H1 (cell line): ENCODE results near the gene RNF146. TPM values are rescaled to one million over a fixed set of nuclear protein-coding genes. Genes with fewer than 3 reads are reported as not detected.
A peak's percentile ranks its signal among the peaks of the same experiment; 100 is the strongest.

ENCODE experiments used
- CTCF ChIA-PET: fragments of 300-600 bp; sonication (Branson Sonifier 250); formaldehyde crosslinking; loops from one replicate; lab custom pipeline; 2021; ENCODE audit not compliant: partially characterized antibody; lab: Charles Lee
- POLR2A ChIA-PET: fragments of 300-600 bp; sonication (Branson Sonifier 250); formaldehyde crosslinking; loops from one replicate; lab custom pipeline; 2021; ENCODE audit warnings: inconsistent platforms; ENCODE audit not compliant: partially characterized antibody; lab: Charles Lee
- DNase-seq, 2 experiments: peaks; one replicate each; pipeline versions ENCODE4 v3.0.0 to v3.0.0-alpha.2; 2010 to 2022; ENCODE audit warnings: low spot score in 2 of 2, low read depth in 1 of 2, mixed read lengths in 1 of 2
- FAIRE-seq: peaks from 2 replicates; lab custom pipeline; 2011; peaks lifted over from hg19 to GRCh38; lab: Jason Lieb, UNC
- H2AFZ ChIP-seq: 2 replicates; pipeline ENCODE4 v1.8.1; 2012; ENCODE audit warnings: low read length, inconsistent platforms
- H2AK5ac ChIP-seq: 2 replicates; pipeline ENCODE4 v1.6.1; 2013; ENCODE audit warnings: low read depth, low read length
- H2BK120ac ChIP-seq: replicated peaks from 2 replicates; pipeline ENCODE3; 2013; ENCODE audit warnings: low read depth, low read length, inconsistent platforms
- H2BK12ac ChIP-seq: 2 replicates; pipeline ENCODE4 v1.6.1; 2013; ENCODE audit warnings: low read depth, low read length
- H2BK15ac ChIP-seq: 2 replicates; pipeline ENCODE4 v1.6.1; 2013; ENCODE audit warnings: low read length
- H2BK20ac ChIP-seq: 2 replicates; pipeline ENCODE4 v1.6.1; 2013; ENCODE audit warnings: low read length
- H2BK5ac ChIP-seq: 2 replicates; pipeline ENCODE4 v1.6.1; 2013; ENCODE audit warnings: low read depth, low read length
- H3K14ac ChIP-seq: 2 replicates; pipeline ENCODE4 v1.6.1; 2013; ENCODE audit warnings: inconsistent platforms; ENCODE audit not compliant: insufficient read length
- H3K18ac ChIP-seq: 2 replicates; pipeline ENCODE4 v1.6.1; 2013; ENCODE audit warnings: low read length; ENCODE audit errors: extremely low read depth
- H3K23ac ChIP-seq: 2 replicates; pipeline ENCODE4 v1.6.1; 2013; ENCODE audit warnings: inconsistent platforms; ENCODE audit not compliant: insufficient read length
- H3K23me2 ChIP-seq: 2 replicates; pipeline ENCODE4 v1.6.1; 2013; ENCODE audit warnings: low read depth, low read length
- H3K27ac ChIP-seq: 2 replicates; pipeline ENCODE4 v1.6.1; 2011; ENCODE audit warnings: low read depth, low read length, inconsistent platforms
- H3K27me3 ChIP-seq, 4 experiments: replicated peaks in 1 of 4; 1 replicate in 1 of 4; 2 replicates in 3 of 4; pipeline versions ENCODE4 v1.6.1 to v1.8.1; 2011 to 2013; ENCODE audit warnings: low read length in 3 of 4, mild to moderate bottlenecking in 3 of 4, inconsistent platforms in 2 of 4, mixed read lengths in 2 of 4, moderate library complexity in 1 of 4; ENCODE audit not compliant: control insufficient read depth in 3 of 4, insufficient read depth in 3 of 4; ENCODE audit errors: extremely low read depth in 1 of 4
- H3K36me3 ChIP-seq, 4 experiments: 2 replicates each; pipeline versions ENCODE4 v1.6.1 to v1.8.1; 2011 to 2013; ENCODE audit warnings: mild to moderate bottlenecking in 4 of 4, low read length in 3 of 4, moderate library complexity in 2 of 4, control low read depth in 1 of 4, inconsistent platforms in 1 of 4; ENCODE audit not compliant: insufficient read depth in 4 of 4, control insufficient read depth in 2 of 4
- H3K4ac ChIP-seq: replicated peaks from 2 replicates; pipeline ENCODE3; 2013; ENCODE audit warnings: low read length, low read depth, mixed read lengths, inconsistent platforms; ENCODE audit not compliant: insufficient read length
- H3K4me1 ChIP-seq, 4 experiments: replicated peaks in 1 of 4; 1 replicate in 1 of 4; 2 replicates in 3 of 4; pipeline versions ENCODE4 v1.6.1 to v1.8.1; 2011 to 2013; ENCODE audit warnings: low read length in 3 of 4, inconsistent platforms in 2 of 4, mixed read lengths in 1 of 4; ENCODE audit not compliant: insufficient read depth in 4 of 4, control insufficient read depth in 3 of 4
- H3K4me2 ChIP-seq, 2 experiments: 2 replicates each; pipeline versions ENCODE4 v1.6.1 to v1.8.1; 2011 to 2013; ENCODE audit warnings: low read depth in 2 of 2, low read length in 2 of 2, control low read depth in 1 of 2, inconsistent platforms in 1 of 2, mild to moderate bottlenecking in 1 of 2; ENCODE audit not compliant: insufficient read depth in 1 of 2
- H3K4me3 ChIP-seq, 4 experiments: fragments of 200-600, 300-600 bp in 1 of 4; sonication (generic), shearing (Covaris generic), sonication (Bioruptor Twin) in 1 of 4; 2 replicates each; pipeline versions ENCODE4 v1.5.1 to v1.8.1; 2011 to 2016; ENCODE audit warnings: low read length in 4 of 4, low read depth in 3 of 4, control low read depth in 2 of 4, inconsistent platforms in 2 of 4, mild to moderate bottlenecking in 2 of 4, mixed read lengths in 1 of 4, moderate library complexity in 1 of 4; ENCODE audit not compliant: insufficient read depth in 2 of 4; ENCODE audit errors: extremely low read depth in 1 of 4
- H3K56ac ChIP-seq: replicated peaks from 2 replicates; pipeline ENCODE3; 2013; ENCODE audit warnings: low read depth, mild to moderate bottlenecking, mixed read lengths, low read length, inconsistent platforms; ENCODE audit not compliant: insufficient read length
- H3K79me1 ChIP-seq: 2 replicates; pipeline ENCODE4 v1.6.1; 2013; ENCODE audit warnings: low read depth, low read length, control low read depth
- H3K79me2 ChIP-seq, 2 experiments: 2 replicates each; pipeline versions ENCODE4 v1.6.1 to v1.8.1; 2012 to 2013; ENCODE audit warnings: low read length in 2 of 2, mild to moderate bottlenecking in 2 of 2, inconsistent platforms in 1 of 2; ENCODE audit not compliant: insufficient read depth in 2 of 2, control insufficient read depth in 1 of 2
- H3K9ac ChIP-seq, 4 experiments: replicated peaks in 1 of 4; 1 replicate in 1 of 4; 2 replicates in 3 of 4; pipeline versions ENCODE4 v1.6.1 to v1.8.1; 2011 to 2013; ENCODE audit warnings: low read depth in 3 of 4, low read length in 3 of 4, control low read depth in 2 of 4, mild to moderate bottlenecking in 2 of 4, moderate library complexity in 2 of 4, inconsistent platforms in 1 of 4; ENCODE audit errors: extremely low read depth in 1 of 4
- H3K9me3 ChIP-seq, 2 experiments: 2 replicates each; pipeline versions ENCODE4 v1.6.1 to v1.8.1; 2012 to 2013; ENCODE audit warnings: mild to moderate bottlenecking in 2 of 2, moderate library complexity in 2 of 2, control low read depth in 1 of 2, inconsistent platforms in 1 of 2, low read depth in 1 of 2, low read length in 1 of 2, mixed read lengths in 1 of 2; ENCODE audit not compliant: insufficient read depth in 2 of 2
- H4K20me1 ChIP-seq, 2 experiments: replicated peaks in 1 of 2; 2 replicates each; pipeline versions ENCODE3 to v1.8.1; 2011 to 2013; ENCODE audit warnings: inconsistent platforms in 2 of 2, low read length in 2 of 2, mild to moderate bottlenecking in 1 of 2; ENCODE audit not compliant: insufficient read depth in 2 of 2, control insufficient read depth in 1 of 2
- H4K5ac ChIP-seq: 2 replicates; pipeline ENCODE4 v1.6.1; 2013; ENCODE audit warnings: low read length, low read depth, mixed read lengths, inconsistent platforms; ENCODE audit not compliant: insufficient read length
- H4K8ac ChIP-seq: 2 replicates; pipeline ENCODE4 v1.8.0; 2013; ENCODE audit warnings: mild to moderate bottlenecking, moderate library complexity, low read length, inconsistent platforms; ENCODE audit not compliant: insufficient read depth; ENCODE audit errors: extremely low read depth
- H4K91ac ChIP-seq: replicated peaks from 2 replicates; pipeline ENCODE3; 2013; ENCODE audit warnings: low read length, mixed read lengths, inconsistent platforms; ENCODE audit not compliant: insufficient read length
- WGBS, 2 experiments: shearing (Covaris generic) in 1 of 2; methylation state at CpG; one replicate each; pipeline versions ENCODE4 v1.1.6 to v1.1.7; 2013 to 2015; ENCODE audit warnings: low lambda C conversion rate in 2 of 2, mixed read lengths in 2 of 2, inconsistent platforms in 1 of 2, low coverage in 1 of 2, missing lambda C conversion rate in 1 of 2; ENCODE audit not compliant: insufficient replicate concordance in 2 of 2, insufficient coverage in 1 of 2, insufficient read length in 1 of 2; ENCODE audit errors: extremely low coverage in 1 of 2, missing lambda C conversion rate in 1 of 2; 5-methylcytosine and 5-hydroxymethylcytosine counted together
- polyA plus RNA-seq, 7 experiments: library from polyadenylated mRNA; depleted of rRNA in 3 of 7; stranded (reverse) in 5 of 7; unstranded in 2 of 7; fragments of >200 nt in 5 of 7; fragments of 200-250 nt in 2 of 7; gene quantifications; 1 replicate in 5 of 7; 2 replicates in 1 of 7; 4 replicates in 1 of 7; pipeline versions ENCODE4 v1.2.1 to v1.2.3, GENCODE V29; 2011 to 2013; ENCODE audit warnings: missing spikeins in 2 of 7, mixed read lengths in 2 of 7
- total RNA-seq: library from RNA; stranded (reverse); fragmentation: NEBNext Ultra II Directional; extraction: Animal tissue kit (Norgen Biotek cat#: 25700); gene quantifications from 2 replicates; pipeline ENCODE4 v1.2.1, GENCODE V29; 2021

The RNF146 gene
- total and polyA plus RNA-seq, 2 of the 8 experiments (the other 6 are each of a cell fraction or from before 2014, with no cell fraction given), result 16.1 to 30.8 TPM

DNA sequence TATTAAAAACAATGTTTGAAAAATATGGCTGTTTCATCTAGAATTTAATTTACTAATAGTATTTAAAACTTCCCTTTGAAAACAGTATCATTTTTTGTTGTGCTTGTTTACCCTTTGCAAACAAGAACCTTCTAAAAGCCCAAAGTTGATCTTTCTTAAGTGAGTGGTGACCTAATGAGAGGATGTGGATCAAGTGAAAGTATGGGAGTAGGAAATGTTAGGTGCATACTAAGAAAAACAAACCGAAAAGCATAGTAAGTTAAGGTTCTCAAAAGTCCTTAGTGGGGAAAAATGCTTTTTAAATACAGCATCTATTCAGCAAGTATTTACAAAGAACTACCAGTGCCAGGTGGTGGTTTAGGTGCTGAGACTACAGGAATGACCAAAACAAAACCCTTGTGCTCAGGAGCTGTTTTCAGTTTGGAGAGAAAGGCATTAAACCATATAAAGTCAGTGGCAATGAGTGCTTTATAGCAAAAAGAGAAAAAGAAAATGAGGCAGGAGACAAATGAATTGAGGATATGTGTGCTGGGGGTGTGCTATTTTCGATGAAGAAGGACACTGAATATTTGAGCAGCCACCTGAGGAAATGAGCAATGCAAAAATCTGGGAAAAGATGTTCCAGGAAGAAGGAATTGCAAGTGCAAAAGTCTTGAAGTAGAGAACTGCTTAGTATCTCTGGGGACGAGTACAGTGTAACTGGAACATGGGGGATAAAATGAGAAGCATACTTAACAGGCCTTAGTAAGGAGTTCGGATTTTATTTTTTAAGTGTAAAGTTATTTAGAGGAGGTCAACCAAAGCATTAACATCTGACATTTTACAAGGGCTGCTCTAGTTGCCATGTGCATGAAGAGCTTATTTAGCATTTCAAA is 24.0 kb downstream of the RNF146 start:
- Histone ChIP-seq H3K9ac (no peak overlapping the region; a peak in 1 of 7 replicates), H2BK5ac (no peak overlapping the region), H2AK5ac (no peak overlapping the region), H4K8ac (no peak overlapping the region), H3K79me2 (no peaks in the 10 kb centered on the region), H3K4me1 (peaks cover 0 to 5% (median 0%) of the 10 kb centered on the region in 4 experiments; a peak in 3 of 7 replicates), H3K79me1 (no peaks in the 10 kb centered on the region), H4K20me1 (no peaks in the 10 kb centered on the region), H3K23ac (no peak overlapping the region), H3K27ac (no peak overlapping the region), H2BK12ac (no peak overlapping the region), H3K18ac (no peak overlapping the region), H4K91ac (no peak overlapping the region), H2BK120ac (no peak overlapping the region), H4K5ac (no peak overlapping the region), H3K36me3 (peaks cover 9 to 39% (median 14%) of the 10 kb centered on the region in 4 experiments), H3K4ac (no peak overlapping the region), H3K9me3 (no peaks in the 10 kb centered on the region), H3K27me3 (no peaks in the 10 kb centered on the region), H3K23me2 (no peaks in the 10 kb centered on the region), H2BK15ac (no peak overlapping the region), H3K4me2 (peak overlapping the region in 1 of 2 experiments; percentile 30; a peak in 1 of 4 replicates), H3K14ac (no peak overlapping the region), H3K56ac (no peak overlapping the region), H3K4me3 (no peak overlapping the region), H2AFZ (no peak overlapping the region), H2BK20ac (no peak overlapping the region)
- DNase-seq (no peak), FAIRE-seq (no peak)
- POLR2A ChIA-PET, result interaction anchor here (0.6 to 3.7 kb wide), 4 partner anchors 9 to 515 kb away, joined by 3 to 12 read pairs (median 5); partner anchors contain the start of gene RNF146
- CTCF ChIA-PET, result interaction anchor here (0.6 to 3.7 kb wide), 6 partner anchors 9 to 430 kb away, joined by 3 to 15 read pairs (median 5); partner anchors contain the start of gene RNF146
- WGBS, 2 experiments, result 81% methylated on average over 4 of the region's 4 CpGs; no CpG with 5 or more reads in 1 of the 2 experiments
